NCI-H774 (cell line): ENCODE measurements around the gene KCNIP1.

Experiments
- DNase-seq: peaks from one replicate; lab custom pipeline; 2025; lab: John Stamatoyannopoulos, UW

Gene KCNIP1

GRCh38 chr5:170483701-170484458 is 19.9 kb upstream of the KCNIP1 start:
- no peak for DNase-seq

- no peak for DNase-seq
Measured at GRCh38 chr5:170484459-170484831, 19.4 kb upstream of the KCNIP1 start.

GRCh38 chr5:170484847-170485615 is 18.8 kb upstream of the KCNIP1 start:
- no peak for DNase-seq

- DNase-seq = no peak
Measured at GRCh38 chr5:170485616-170485911, 18.3 kb upstream of the KCNIP1 start.

GRCh38 chr5:170486371-170486770 is 17.4 kb upstream of the KCNIP1 start:
- no peak for DNase-seq

GRCh38 chr5:170488570-170488969 is 15.2 kb upstream of the KCNIP1 start:
- no peak for DNase-seq

GRCh38 chr5:170489199-170489598 is 14.6 kb upstream of the KCNIP1 start:
- no peak for DNase-seq

GRCh38 chr5:170490381-170490780 is 13.4 kb upstream of the KCNIP1 start:
- no peak for DNase-seq

GRCh38 chr5:170491479-170491878 is 12.3 kb upstream of the KCNIP1 start:
- DNase-seq = no peak

GRCh38 chr5:170493028-170493820 is 10.6 kb upstream of the KCNIP1 start:
- DNase-seq = no peak

- no peak for DNase-seq
Measured at GRCh38 chr5:170494041-170494440, 9.8 kb upstream of the KCNIP1 start.

GRCh38 chr5:170495825-170496661 is 7.8 kb upstream of the KCNIP1 start:
- DNase-seq = no peak

GRCh38 chr5:170496662-170497028 is 7.2 kb upstream of the KCNIP1 start:
- DNase-seq = no peak

GRCh38 chr5:170497311-170498038 is 6.3 kb upstream of the KCNIP1 start:
- DNase-seq = no peak

GRCh38 chr5:170498811-170499351 is 4.9 kb upstream of the KCNIP1 start:
- no peak for DNase-seq

GRCh38 chr5:170499621-170500020 is 4.2 kb upstream of the KCNIP1 start:
- DNase-seq = no peak

- DNase-seq = no peak
Measured at GRCh38 chr5:170501361-170501760, 2.5 kb upstream of the KCNIP1 start.

- DNase-seq = no peak
Measured at GRCh38 chr5:170501931-170502330, 1.9 kb upstream of the KCNIP1 start.

- no peak for DNase-seq
Measured at GRCh38 chr5:170504616-170505266, 921 bp downstream of the KCNIP1 start.

GRCh38 chr5:170508036-170508435 is 4.2 kb downstream of the KCNIP1 start:
- DNase-seq = no peak
